ENCODE results near the gene VANGL1. TPM values are rescaled to one million over a fixed set of nuclear protein-coding genes. Genes with fewer than 3 reads are reported as not detected.

Gene VANGL1
- total and polyA plus RNA-seq, 2 of the 4 experiments (the other 2 are of a cell fraction) = 6.1 to 6.7 TPM

DNA sequence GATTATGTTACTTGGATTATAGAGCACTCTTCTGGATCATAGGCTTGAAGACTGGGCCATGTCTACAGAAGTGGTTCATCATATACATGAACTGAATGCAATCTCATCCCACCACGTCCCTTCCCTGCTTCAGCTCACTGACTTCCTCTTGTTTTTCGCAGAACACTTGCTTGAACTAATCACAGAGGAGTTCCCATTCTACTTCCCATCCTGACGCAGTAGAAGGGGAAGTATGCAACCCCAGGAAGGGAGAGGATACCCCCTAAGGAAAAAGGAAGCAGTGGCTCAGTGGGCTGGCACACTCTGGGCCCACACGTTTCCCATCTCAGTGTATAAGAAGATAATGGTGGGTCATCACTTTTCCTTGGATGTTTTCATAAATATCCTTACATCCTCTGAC, 90.5 kb downstream of the VANGL1 start:
- no peak overlapping the region for H3K27ac ChIP-seq (ENCODE audit: insufficient read depth, low read length)

More for the DNA sequence above, 90.5 kb downstream of the VANGL1 start:
- no peak overlapping the region for H2AK9ac ChIP-seq (replicated peaks; ENCODE audit: low read depth, low read length, poor library complexity)
- H3K4me1 ChIP-seq (ENCODE audit: control insufficient read depth, insufficient read depth, low read length) = peaks cover 2% of the 10 kb centered on the region; the same call in 1 of the 2 replicates
- no peak overlapping the region for H2BK5ac ChIP-seq (ENCODE audit: low read depth, low read length, poor library complexity, severe bottlenecking)
- no peak overlapping the region for H2AK5ac ChIP-seq (ENCODE audit: low read depth, low read length)
- dilution Hi-C loops (cut with HindIII; ENCODE audit: low sequenced_read_pairs, unreplicated experiment) (no loop called here), intact Hi-C loops (cut with micrococcal nuclease) (no loop called here), in situ Hi-C loops (cut with MboI; ENCODE audit: low sequenced_read_pairs) (no loop called here)
- no peak overlapping the region for H3K14ac ChIP-seq (replicated peaks; ENCODE audit: low read depth, low read length)
- H3K27me3 ChIP-seq (ENCODE audit: control insufficient read depth, insufficient read depth, low read length) = no peaks in the 10 kb centered on the region; the same call in 1 of the 2 replicates
- no peaks in the 10 kb centered on the region for H3K36me3 ChIP-seq (ENCODE audit: control insufficient read depth, insufficient read depth, low read length)
- no peak overlapping the region for H3K4ac ChIP-seq (ENCODE audit: low read depth, low read length)
- DNase-seq (no peak), ATAC-seq (ENCODE audit: low read depth) (no peak)
- no peak overlapping the region for H3K9ac ChIP-seq (ENCODE audit: low read depth, low read length)
- ChIA-PET POLR2A (ENCODE audit: unreplicated experiment) (no interaction called here), CTCF (interaction anchor here (0.9 kb wide), 1 partner anchor 25 kb away, joined by 3 read pairs; no protein-coding TSS in a partner anchor)
- no peaks in the 10 kb centered on the region for H3K9me1 ChIP-seq (ENCODE audit: insufficient read depth, low read length)
- BruUV-seq (replicated peaks) = no TSS peak
- H4K5ac ChIP-seq (ENCODE audit: low read depth, low read length) = no peak overlapping the region
- H4K8ac ChIP-seq (ENCODE audit: low read depth in 2 of 2, low read length in 2 of 2) = no peak overlapping the region
- no peak overlapping the region for H2BK120ac ChIP-seq (ENCODE audit: low read depth, low read length)
- no peaks in the 10 kb centered on the region for H3K9me3 ChIP-seq (ENCODE audit: control insufficient read depth, insufficient read depth, low read length)
- no peak overlapping the region for H4K91ac ChIP-seq (ENCODE audit: insufficient read depth, low read depth, low read length)
- no peak overlapping the region for H3K4me2 ChIP-seq (ENCODE audit: low read depth, low read length)
- no CpG with 5 or more reads among the region's 4 CpGs for WGBS, 2 experiments (ENCODE audit: extremely low coverage in 2 of 2, insufficient read length in 1 of 2)
- no peak overlapping the region for H3K56ac ChIP-seq (ENCODE audit: extremely low read depth, insufficient read depth, low read length)
- H3K79me1 ChIP-seq (ENCODE audit: low read depth in 1 of 2, low read length in 2 of 2) = no peaks in the 10 kb centered on the region
- no peak overlapping the region for H2BK15ac ChIP-seq (ENCODE audit: low read depth, low read length)
- TF ChIP-seq SMC3 (IDR thresholded peaks at IDR 0.05; ENCODE audit: low read depth, low read length) (no peak), POLR2A (IDR thresholded peaks at IDR 0.05; ENCODE audit: low read depth, low read length) (no peak), RFX5 (IDR thresholded peaks at IDR 0.05; ENCODE audit: low read depth, low read length) (no peak), USF2 (IDR thresholded peaks at IDR 0.05; ENCODE audit: low read depth, low read length) (no peak), BHLHE40 (IDR thresholded peaks at IDR 0.05; ENCODE audit: low read depth, low read length) (no peak), MAZ (IDR thresholded peaks at IDR 0.05; ENCODE audit: borderline replicate concordance, low read depth, low read length) (no peak)
- H3K18ac ChIP-seq (ENCODE audit: low read depth, low read length) = no peak overlapping the region
- H3K4me3 ChIP-seq (ENCODE audit: insufficient read depth, low read depth, low read length) = no peak overlapping the region
- H4K20me1 ChIP-seq (ENCODE audit: insufficient read depth, low read length) = no peaks in the 10 kb centered on the region
- no peak overlapping the region for H2AFZ ChIP-seq (replicated peaks; ENCODE audit: low read length, poor library complexity)
- no peak overlapping the region for H2BK20ac ChIP-seq (ENCODE audit: low read depth, low read length)
- H3K23ac ChIP-seq (ENCODE audit: low read depth, low read length) = no peak overlapping the region
